Measurements from ENCODE around the gene AP1B1.

DNA sequence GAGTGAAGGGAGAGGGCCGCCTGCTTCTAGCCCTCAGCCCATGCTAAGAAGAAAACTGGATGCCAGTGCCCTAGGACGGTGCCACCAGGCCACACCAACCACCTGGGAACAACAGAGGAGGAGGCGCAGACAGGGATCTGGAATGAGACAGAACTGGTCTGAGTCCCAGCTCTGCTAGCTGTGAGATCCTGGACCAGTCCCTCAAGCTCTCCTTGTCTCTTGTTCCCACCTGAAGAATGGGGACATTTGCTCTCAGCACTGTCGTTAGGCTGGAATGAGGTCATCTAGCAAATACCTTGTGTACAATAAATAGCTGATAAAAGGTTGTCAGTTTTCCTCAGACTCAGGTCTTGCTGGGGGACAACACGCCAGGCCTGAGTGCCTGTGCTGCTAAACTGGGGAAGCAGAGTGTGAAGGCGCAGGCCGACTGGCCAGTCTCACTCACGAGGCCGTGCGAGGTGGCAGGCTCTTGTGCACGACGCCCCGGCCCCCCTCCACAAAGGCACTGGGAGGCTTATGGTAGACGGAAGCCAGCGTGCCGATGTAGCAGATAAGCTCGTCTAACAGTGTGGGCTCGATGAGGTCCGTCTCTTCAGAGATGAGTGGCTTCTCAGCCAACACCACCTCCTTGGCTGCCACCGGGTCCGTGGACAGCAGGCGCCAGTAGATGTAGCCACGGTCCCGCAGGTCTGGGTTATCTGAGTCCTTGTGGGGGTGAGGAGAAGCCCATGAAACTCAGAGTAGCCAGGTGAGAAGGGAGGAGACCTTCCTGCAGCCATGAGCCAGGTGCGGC is 47.1 kb downstream of the AP1B1 start:
- TF ChIP-seq, protein P1, sequence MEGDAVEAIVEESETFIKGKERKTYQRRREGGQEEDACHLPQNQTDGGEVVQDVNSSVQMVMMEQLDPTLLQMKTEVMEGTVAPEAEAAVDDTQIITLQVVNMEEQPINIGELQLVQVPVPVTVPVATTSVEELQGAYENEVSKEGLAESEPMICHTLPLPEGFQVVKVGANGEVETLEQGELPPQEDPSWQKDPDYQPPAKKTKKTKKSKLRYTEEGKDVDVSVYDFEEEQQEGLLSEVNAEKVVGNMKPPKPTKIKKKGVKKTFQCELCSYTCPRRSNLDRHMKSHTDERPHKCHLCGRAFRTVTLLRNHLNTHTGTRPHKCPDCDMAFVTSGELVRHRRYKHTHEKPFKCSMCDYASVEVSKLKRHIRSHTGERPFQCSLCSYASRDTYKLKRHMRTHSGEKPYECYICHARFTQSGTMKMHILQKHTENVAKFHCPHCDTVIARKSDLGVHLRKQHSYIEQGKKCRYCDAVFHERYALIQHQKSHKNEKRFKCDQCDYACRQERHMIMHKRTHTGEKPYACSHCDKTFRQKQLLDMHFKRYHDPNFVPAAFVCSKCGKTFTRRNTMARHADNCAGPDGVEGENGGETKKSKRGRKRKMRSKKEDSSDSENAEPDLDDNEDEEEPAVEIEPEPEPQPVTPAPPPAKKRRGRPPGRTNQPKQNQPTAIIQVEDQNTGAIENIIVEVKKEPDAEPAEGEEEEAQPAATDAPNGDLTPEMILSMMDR (conservative IDR thresholded peaks at IDR 0.05): no peak
- no peak for TF ChIP-seq ZFX (IDR thresholded peaks at IDR 0.05)
